ENCODE results near the gene KHNYN.

GRCh38 chr14:24418492-24418873 is 11.3 kb upstream of the KHNYN start:
- TF ChIP-seq CTCF (conservative IDR thresholded peaks at IDR 0.05) (no peak), EZH2 (IDR thresholded peaks at IDR 0.05; ENCODE audit: low read depth) (no peak)
